Heart right ventricle (tissue), 16 donors: ENCODE measurements around the gene PLA2G4B. TPM values are rescaled to one million over a fixed set of nuclear protein-coding genes. Genes with fewer than 3 reads are reported as not detected.

ENCODE experiments used
- ATAC-seq, 8 donors: fragments of 200-7000 bp; cut with Tn5 transposase; one replicate each; pipeline ENCODE4 v1.9.1; 2020; ENCODE audit warnings: mild to moderate bottlenecking in 8 of 8, moderate library complexity in 8 of 8, moderate number of reproducible peaks in 1 of 8
- DNase-seq, 2 donors: peaks; one replicate each; pipeline ENCODE4 v3.0.0-alpha.2; 2020
- H3K27ac ChIP-seq, 10 donors: fragments of 200-600 bp; sonication (generic) in 2 of 10; one replicate each; pipeline versions ENCODE4 v1.5.0 to v1.8.0; 2020 to 2022; ENCODE audit warnings: mild to moderate bottlenecking in 3 of 10
- H3K27me3 ChIP-seq, 7 donors: fragments of 200-600 bp; one replicate each; pipeline ENCODE4 v1.8.0; 2021 to 2022; ENCODE audit warnings: mild to moderate bottlenecking in 2 of 7
- H3K36me3 ChIP-seq, 9 donors: fragments of 200-600 bp; sonication (generic) in 1 of 9; one replicate each; pipeline versions ENCODE4 v1.5.0 to v1.8.0; 2020 to 2022; ENCODE audit warnings: mild to moderate bottlenecking in 2 of 9
- H3K4me1 ChIP-seq, 9 donors: fragments of 200-600 bp; sonication (generic) in 1 of 9; one replicate each; pipeline versions ENCODE4 v1.5.0 to v1.8.0; 2020 to 2022; ENCODE audit warnings: mild to moderate bottlenecking in 4 of 9
- H3K4me3 ChIP-seq, 10 donors: fragments of 200-600 bp; sonication (generic) in 2 of 10; one replicate each; pipeline versions ENCODE4 v1.5.0 to v1.8.0; 2020 to 2022; ENCODE audit warnings: mild to moderate bottlenecking in 7 of 10, moderate library complexity in 2 of 10
- H3K9me3 ChIP-seq, 11 donors: fragments of 200-600 bp in 10 of 11; sonication (generic) in 2 of 11; one replicate each; pipeline versions ENCODE4 v1.5.0 to v1.8.0; 2013 to 2022; ENCODE audit warnings: mild to moderate bottlenecking in 2 of 11, control low read depth in 1 of 11, moderate library complexity in 1 of 11
- WGBS, 2 donors: extraction: QIAGEN DNeasy Blood & Tissue Kit; methylation state at CpG; one replicate each; pipeline ENCODE4 v1.1.7; 2013; ENCODE audit warnings: inconsistent platforms in 1 of 2; 5-methylcytosine and 5-hydroxymethylcytosine counted together
- intact Hi-C, 10 donors: fragments of 100-400 bp; cut with DNase I; formaldehyde crosslinking; loops; one replicate each; pipeline versions ENCODE4 v1.11.1 to v1.14.2; 2022
- polyA plus RNA-seq, 2 donors: library from polyadenylated mRNA; stranded (reverse); fragments of 200-250 nt; gene quantifications; one replicate each; pipeline ENCODE4 v1.2.3, GENCODE V29; 2013
- total RNA-seq, 10 donors: library from RNA; stranded (reverse); fragmentation: NEBNext Ultra II Directional in 3 of 10; extraction: Animal tissue kit (Norgen Biotek cat#: 25700) in 3 of 10; gene quantifications; one replicate each; pipeline versions ENCODE4 v1.2.1 to v1.2.4, GENCODE V29; 2021 to 2023
- TF ChIP-seq, protein P1 (sequence below), 9 donors: fragments of 200-600 bp; sonication (generic) in 2 of 9; IDR thresholded peaks; one replicate each; pipeline versions ENCODE4 v1.5.0 to v1.8.0; 2021 to 2022; ENCODE audit warnings: antibody characterized with exemption in 9 of 9, mild to moderate bottlenecking in 5 of 9, moderate library complexity in 1 of 9
- donor health status: Arrhythmogenic right ventricular cardiomyopathy.
- donor health status: ischemic (EF 13 %, LVEDD 7.1; RV severe dilation, severe dysfunction).
- donor health status: healthy with polysubstance abuse.
- donor health status: DM: no; HTN: yes; CAD: no.
- donor health status: DM: no; HTN: no; CAD: no.
- donor health status: ischemic (EF 25% LVEDD 6.9; RV normal size, moderate dysfunction).
- donor health status: ischemic (EF 25% LVEDD 5.7; RV mildly dilated, moderate dysfunction).
- donor health status: healthy.
- donor health status: DM: yes; HTN: yes; CAD: no.
- donor health status: Ischemic cardiomyopathy.
- donor health status: ischemic (EF 35%, LVEDD 5.7; RV mildly dilated, moderate dysfunction).
- donor health status: nonischemic (EF 11% LVEDD 7.7; RV severe dilation, severe dysfunction).
- donor health status: DM: yes; HTN: yes; CAD: no.
- donor health status: PGD.
- donor health status: ischemic (EF 29% LVEDD 5.4; RV normal size, mild dysfunction).
- donor health status: nonischemic (EF 23%, LVEDD 6.1; RV moderate dilation, normal function).

Gene PLA2G4B
- total and polyA plus RNA-seq, 12 donors, result 1.6 to 16.0 (median 3.2) TPM

GRCh38 chr15:41809526-41810220 lies 29.0 kb upstream of the PLA2G4B start:
- TF ChIP-seq, protein P1, sequence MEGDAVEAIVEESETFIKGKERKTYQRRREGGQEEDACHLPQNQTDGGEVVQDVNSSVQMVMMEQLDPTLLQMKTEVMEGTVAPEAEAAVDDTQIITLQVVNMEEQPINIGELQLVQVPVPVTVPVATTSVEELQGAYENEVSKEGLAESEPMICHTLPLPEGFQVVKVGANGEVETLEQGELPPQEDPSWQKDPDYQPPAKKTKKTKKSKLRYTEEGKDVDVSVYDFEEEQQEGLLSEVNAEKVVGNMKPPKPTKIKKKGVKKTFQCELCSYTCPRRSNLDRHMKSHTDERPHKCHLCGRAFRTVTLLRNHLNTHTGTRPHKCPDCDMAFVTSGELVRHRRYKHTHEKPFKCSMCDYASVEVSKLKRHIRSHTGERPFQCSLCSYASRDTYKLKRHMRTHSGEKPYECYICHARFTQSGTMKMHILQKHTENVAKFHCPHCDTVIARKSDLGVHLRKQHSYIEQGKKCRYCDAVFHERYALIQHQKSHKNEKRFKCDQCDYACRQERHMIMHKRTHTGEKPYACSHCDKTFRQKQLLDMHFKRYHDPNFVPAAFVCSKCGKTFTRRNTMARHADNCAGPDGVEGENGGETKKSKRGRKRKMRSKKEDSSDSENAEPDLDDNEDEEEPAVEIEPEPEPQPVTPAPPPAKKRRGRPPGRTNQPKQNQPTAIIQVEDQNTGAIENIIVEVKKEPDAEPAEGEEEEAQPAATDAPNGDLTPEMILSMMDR (IDR thresholded peaks at IDR 0.05), result no peak
- 68 to 71% methylated on average over 12 of the region's 12 CpGs for WGBS, 2 donors
- intact Hi-C loops, result loop anchor here in 9 of 10 donors (5.0 to 10.0 kb wide), 8 partner anchors 37 to 345 kb away; partner anchors contain the start of genes TYRO3 (in 5 of the 9) and MAPKBP1 (in 3 of the 9)
- Histone ChIP-seq H3K36me3 (peaks cover 0 to 28% (median 0%) of the 10 kb centered on the region in 9 donors), H3K27me3 (no peaks in the 10 kb centered on the region), H3K4me3 (no peak overlapping the region), H3K4me1 (peaks cover 0 to 36% (median 6%) of the 10 kb centered on the region in 9 donors), H3K9me3 (no peaks in the 10 kb centered on the region), H3K27ac (no peak overlapping the region)
- no peak for ATAC-seq
- no peak for DNase-seq

- TF ChIP-seq, protein P1 (IDR thresholded peaks at IDR 0.05), result no peak
- no peak overlapping the region for H3K27ac ChIP-seq
- H3K4me1 ChIP-seq, result peaks cover 0 to 27% (median 6%) of the 10 kb centered on the region in 9 donors
- WGBS, 2 donors, result 95% methylated on average over 5 of the region's 5 CpGs
- no peak overlapping the region for H3K4me3 ChIP-seq
- no peaks in the 10 kb centered on the region for H3K27me3 ChIP-seq
- peaks cover 0 to 40% (median 0%) of the 10 kb centered on the region in 9 donors for H3K36me3 ChIP-seq
- DNase-seq (no peak), ATAC-seq (peak in 4 of 8 donors; percentile 6 to 10 (median 8))
- no peaks in the 10 kb centered on the region for H3K9me3 ChIP-seq
- intact Hi-C loops, result loop anchor here (1.0 to 10.0 kb wide), 11 partner anchors 37 to 346 kb away; partner anchors contain the start of genes MAPKBP1 (in 7 of the 10) and TYRO3 (in 5 of the 10)
Measured at GRCh38 chr15:41810651-41811431, 27.8 kb upstream of the PLA2G4B start.

GRCh38 chr15:41811432-41812195 lies 27.0 kb upstream of the PLA2G4B start:
- intact Hi-C loops, result loop anchor here (1.0 to 10.0 kb wide), 12 partner anchors 37 to 347 kb away; partner anchors contain the start of genes MAPKBP1 (in 7 of the 10) and TYRO3 (in 5 of the 10)

More at GRCh38 chr15:41811432-41812195, 27.0 kb upstream of the PLA2G4B start:
- peaks cover 0 to 48% (median under 1%) of the 10 kb centered on the region in 9 donors for H3K36me3 ChIP-seq
- TF ChIP-seq, protein P1 (IDR thresholded peaks at IDR 0.05), result peak; percentile 77 to 95 (median 92)
- peak; percentile 85 to 96 (median 92) for ATAC-seq
- DNase-seq, result peak; percentile 86
- no peaks in the 10 kb centered on the region for H3K9me3 ChIP-seq
- no peak overlapping the region for H3K27ac ChIP-seq
- peaks cover 0 to 20% (median 6%) of the 10 kb centered on the region in 9 donors for H3K4me1 ChIP-seq
- no peak overlapping the region for H3K4me3 ChIP-seq
- WGBS, 2 donors, result 48 to 51% methylated on average over 18 of the region's 18 CpGs
- H3K27me3 ChIP-seq, result no peaks in the 10 kb centered on the region
